Measurements from ENCODE around the gene PXN.
A peak's percentile ranks its signal among the peaks of the same experiment; 100 is the strongest.
"Not testable (repeated sequence)": the region's sequence is repeated elsewhere in the genome, so short reads cannot be mapped to it uniquely, and the experiment has no call there.

The PXN gene

GRCh38 chr12:120241561-120242274 lies 23.8 kb downstream of the PXN start:
- DNase-seq, result peak in 1 of 4 experiments; percentile 1

GRCh38 chr12:120240495-120240833 lies 25.1 kb downstream of the PXN start:
- DNase-seq, result peak in 1 of 4 experiments; percentile 1

GRCh38 chr12:120239776-120240494 lies 25.6 kb downstream of the PXN start:
- DNase-seq, result no peak

GRCh38 chr12:120238839-120239445 lies 26.6 kb downstream of the PXN start:
- DNase-seq, result peak in 1 of 4 experiments; percentile 48

- DNase-seq, result no peak
These were observed 27.3 kb downstream of the PXN start for GRCh38 chr12:120238217-120238616.

GRCh38 chr12:120237360-120238171 lies 28.0 kb downstream of the PXN start:
- peak; percentile 84 to 92 (median 92) for DNase-seq

GRCh38 chr12:120236809-120237208 lies 28.7 kb downstream of the PXN start:
- DNase-seq, result not testable (repeated sequence)

- DNase-seq, result peak in 2 of 4 experiments; percentile 57 to 64
These were observed 29.9 kb downstream of the PXN start for GRCh38 chr12:120235369-120236323.

- peak; percentile 92 to 97 (median 94) for DNase-seq
These were observed 30.7 kb downstream of the PXN start for GRCh38 chr12:120234643-120235368.

GRCh38 chr12:120231316-120232011 lies 34.1 kb downstream of the PXN start:
- DNase-seq, result peak; percentile 89 to 96 (median 93)

GRCh38 chr12:120230974-120231315 lies 34.6 kb downstream of the PXN start:
- DNase-seq, result no peak

GRCh38 chr12:120230326-120230973 lies 35.1 kb downstream of the PXN start:
- peak in 3 of 4 experiments; percentile 47 to 60 (median 57) for DNase-seq

GRCh38 chr12:120229487-120230325 lies 35.8 kb downstream of the PXN start:
- peak in 1 of 4 experiments; percentile 25 for DNase-seq

GRCh38 chr12:120229071-120229486 lies 36.5 kb downstream of the PXN start:
- DNase-seq, result no peak

- DNase-seq, result peak; percentile 89 to 95 (median 92)
These were observed 37.0 kb downstream of the PXN start for GRCh38 chr12:120228291-120229070.

- no peak for DNase-seq
These were observed 37.6 kb downstream of the PXN start for GRCh38 chr12:120228041-120228290.

- DNase-seq, result no peak
These were observed 38.1 kb downstream of the PXN start for GRCh38 chr12:120227233-120228040.

All from suppressor macrophage (primary cell).